GM18517 (cell line): ENCODE data around the gene MYMX.

Experiments used
- ATAC-seq: cut with Tn5 transposase; IDR thresholded peaks from one replicate; pipeline ENCODE4 v1.9.1; 2021; ENCODE audit warnings: mild to moderate bottlenecking, moderate library complexity; ENCODE audit not compliant: unreplicated experiment

Gene MYMX

GRCh38 chr6:44262467-44263353 is 46.0 kb downstream of the MYMX start:
- ATAC-seq: no peak

DNA sequence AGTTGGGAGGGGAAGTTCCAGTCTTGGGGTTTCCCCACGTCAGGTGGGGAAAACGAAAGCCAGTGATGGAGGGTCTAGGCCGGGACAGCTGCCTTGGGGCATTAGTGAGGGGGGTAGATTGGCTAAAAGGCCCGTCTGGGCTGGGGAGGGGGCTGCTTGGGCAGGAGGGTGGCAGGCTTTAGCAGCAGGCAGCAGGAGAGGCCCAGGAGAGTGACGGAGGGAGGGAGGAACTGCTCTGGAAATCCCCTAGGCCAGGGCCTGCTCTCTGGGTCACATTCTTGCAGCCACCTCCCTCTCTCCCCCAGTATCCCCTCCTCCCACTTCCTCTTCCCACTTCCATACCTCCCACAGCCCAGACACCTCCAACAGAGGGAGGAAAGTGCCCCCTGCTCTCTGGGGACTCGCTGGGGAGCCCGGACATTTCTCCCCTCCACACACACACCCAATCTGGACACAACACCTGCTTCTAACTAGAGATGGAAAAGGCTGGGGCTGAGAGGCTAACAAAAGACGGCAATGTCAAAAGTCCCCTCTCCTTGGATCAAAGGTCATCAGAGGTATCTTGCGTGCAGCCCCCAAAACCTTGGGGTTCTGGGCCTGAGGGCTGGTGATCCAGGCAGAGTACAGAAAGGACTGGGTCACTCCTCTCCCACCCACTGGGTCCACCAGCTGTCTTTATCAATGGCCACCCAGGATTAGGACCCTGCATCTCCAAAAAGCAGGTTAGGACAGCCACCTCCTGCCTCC is 46.8 kb downstream of the MYMX start:
- ATAC-seq: no peak

DNA sequence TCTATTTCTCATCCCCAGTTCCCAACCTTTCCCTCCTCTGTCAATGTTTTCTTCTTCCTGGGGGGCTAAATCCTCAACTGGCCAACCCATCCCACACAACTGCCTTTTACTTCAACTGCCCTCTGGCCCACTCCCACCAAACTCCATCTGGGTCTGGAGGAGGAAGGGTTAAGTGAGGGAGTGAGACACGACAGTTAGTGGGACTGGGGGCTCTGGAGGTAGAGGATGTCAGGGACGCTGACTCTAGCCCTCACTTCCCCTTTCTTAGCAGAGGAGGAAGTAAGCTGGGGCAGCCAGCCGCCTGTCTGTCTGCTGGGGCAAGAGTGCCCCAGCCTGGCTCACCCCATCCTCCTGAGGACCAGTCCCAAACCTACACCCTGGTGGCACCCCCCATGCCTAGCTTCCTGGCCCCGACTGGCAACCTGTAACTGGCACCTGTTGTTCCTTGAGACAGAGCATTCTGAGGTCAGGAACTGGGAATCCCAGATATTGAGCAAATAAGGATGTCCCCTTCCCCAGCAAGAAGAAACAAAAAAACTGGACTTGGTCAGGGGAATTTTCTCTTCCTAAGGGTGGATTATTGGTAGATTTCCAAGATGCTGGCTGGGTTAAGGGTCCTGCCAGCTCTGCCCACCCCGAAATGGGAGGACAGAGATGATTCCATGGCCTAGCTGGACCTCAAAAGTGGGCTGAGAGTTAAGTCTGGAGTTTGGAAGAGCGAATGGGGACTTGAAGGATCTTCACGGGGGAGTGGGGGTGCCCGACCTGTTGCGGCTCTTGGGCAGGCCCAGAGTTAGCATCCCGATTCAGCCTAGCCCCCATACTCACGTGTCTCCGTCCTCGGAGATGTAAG is 47.7 kb downstream of the MYMX start:
- ATAC-seq: peak; percentile 28

- ATAC-seq: peak; percentile 36
Measured at GRCh38 chr6:44265007-44265721, 48.4 kb downstream of the MYMX start, which contains the start of gene NFKBIE. TSS of gene NFKBIE (minus strand) at chr6:44265551. CDS start at chr6:44265346, 205 bp downstream.

GRCh38 chr6:44265722-44266233 is 49.1 kb downstream of the MYMX start:
- no peak for ATAC-seq

- ATAC-seq: no peak
Measured at GRCh38 chr6:44266347-44266746, 49.6 kb downstream of the MYMX start.

DNA sequence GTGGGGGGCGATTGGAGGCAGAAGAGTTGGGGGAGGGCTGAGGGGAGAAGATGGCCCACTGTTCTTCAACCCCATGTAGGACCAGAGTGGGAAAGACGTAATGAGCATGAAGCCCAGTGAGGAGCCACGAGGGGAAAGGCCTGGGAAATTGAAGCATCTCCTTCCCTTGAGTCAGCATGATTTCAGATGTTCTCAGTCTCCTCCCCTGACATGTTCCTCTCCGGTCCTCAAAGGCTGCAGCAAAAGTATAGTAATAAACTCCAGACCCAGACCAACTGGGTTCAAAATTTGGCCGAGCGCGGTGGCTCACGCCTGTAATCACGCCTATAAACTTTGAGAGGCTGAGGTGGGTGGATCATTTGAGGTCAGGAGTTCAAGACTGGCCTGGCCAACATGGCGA is 50.5 kb downstream of the MYMX start:
- ATAC-seq: no peak
